PC-9 (cell line): ENCODE results near the gene BRSK2. TPM values are rescaled to one million over a fixed set of nuclear protein-coding genes. Genes with fewer than 3 reads are reported as not detected.

Experiments used
- BruUV-seq: library from RNA; stranded (reverse); fragments of 400-500 nt; replicated peaks from 2 replicates; lab custom pipeline; 2021; lab: Mats Ljungman, UMichigan
- CTCF ChIA-PET: fragments of 300-600 bp; sonication (Branson Sonifier 250); formaldehyde crosslinking; loops from one replicate; lab custom pipeline; 2022; ENCODE audit warnings: antibody characterized with exemption; lab: Charles Lee
- POLR2A ChIA-PET: fragments of 300-600 bp; sonication (Branson Sonifier 250); formaldehyde crosslinking; loops from one replicate; lab custom pipeline; 2022; ENCODE audit warnings: antibody characterized with exemption; ENCODE audit not compliant: unreplicated experiment; lab: Charles Lee
- DNase-seq, 2 experiments: peaks; one replicate each; pipeline versions ENCODE4 v3.0.0 to v3.0.0-alpha.2; 2015 to 2022; ENCODE audit warnings: mixed read lengths in 1 of 2
- H2AFZ ChIP-seq: fragments of 200-600 bp; sonication (generic); 2 replicates; pipeline ENCODE4 v1.8.1; 2017; ENCODE audit warnings: antibody characterized with exemption
- H3F3A ChIP-seq: fragments of 200-600 bp; sonication (generic); 2 replicates; pipeline ENCODE4 v1.8.1; 2017; ENCODE audit warnings: antibody characterized with exemption, mild to moderate bottlenecking, low read depth; ENCODE audit not compliant: insufficient read depth
- H3K27ac ChIP-seq: fragments of 200-600 bp; sonication (generic); 2 replicates; pipeline ENCODE4 v1.6.1; 2016; ENCODE audit warnings: mixed run types
- H3K27me3 ChIP-seq: fragments of 200-600 bp; sonication (generic); 2 replicates; pipeline ENCODE4 v1.6.1; 2016; ENCODE audit warnings: low read depth, mixed run types; ENCODE audit not compliant: insufficient read depth
- H3K36me3 ChIP-seq: fragments of 200-600 bp; sonication (generic); 2 replicates; pipeline ENCODE4 v1.6.1; 2016; ENCODE audit warnings: low read depth, mixed run types
- H3K4me1 ChIP-seq: fragments of 200-600 bp; sonication (generic); replicated peaks from 2 replicates; pipeline ENCODE4 v1.6.1; 2016; ENCODE audit warnings: mixed run types; ENCODE audit not compliant: insufficient read depth
- H3K4me2 ChIP-seq: fragments of 200-600 bp; sonication (generic); 2 replicates; pipeline ENCODE4 v1.6.1; 2017; ENCODE audit warnings: mixed run types
- H3K4me3 ChIP-seq: fragments of 200-600 bp; sonication (generic); 2 replicates; pipeline ENCODE4 v1.6.1; 2016; ENCODE audit warnings: mixed run types
- H3K79me2 ChIP-seq: fragments of 200-600 bp; sonication (generic); 2 replicates; pipeline ENCODE4 v1.6.1; 2017; ENCODE audit warnings: low read depth, mixed run types
- H3K9me2 ChIP-seq: fragments of 200-600 bp; sonication (generic); 2 replicates; pipeline ENCODE4 v1.8.1; 2017; ENCODE audit warnings: mild to moderate bottlenecking; ENCODE audit not compliant: insufficient read depth
- H3K9me3 ChIP-seq: fragments of 200-600 bp; sonication (generic); 2 replicates; pipeline ENCODE4 v1.8.1; 2016; ENCODE audit warnings: low read depth; ENCODE audit not compliant: insufficient read depth
- H4K20me1 ChIP-seq: fragments of 200-600 bp; sonication (generic); 2 replicates; pipeline ENCODE4 v1.8.1; 2017; ENCODE audit not compliant: insufficient read depth
- EZH2 ChIP-seq: fragments of 200-600 bp; sonication (generic); IDR thresholded peaks from 2 replicates; pipeline ENCODE4 v1.8.0; 2017; ENCODE audit warnings: antibody characterized with exemption, low read depth
- intact Hi-C: fragments of 100-400 bp; cut with micrococcal nuclease; formaldehyde crosslinking; loops from one replicate; pipeline ENCODE4 v1.10.0; 2022; ENCODE audit not compliant: unreplicated experiment
- total RNA-seq: library from RNA; stranded (reverse); gene quantifications from 2 replicates; pipeline ENCODE4 v1.2.3, GENCODE V29; 2021
- TF ChIP-seq, protein P1 (sequence below): fragments of 200-600 bp; sonication (generic); conservative IDR thresholded peaks from 2 replicates; pipeline ENCODE4 v1.6.1; 2017; ENCODE audit warnings: mixed run types, antibody characterized with exemption, mild to moderate bottlenecking, moderate library complexity

The BRSK2 gene
- total RNA-seq, 1 experiment from 2014 or later: 2.9 TPM

DNA sequence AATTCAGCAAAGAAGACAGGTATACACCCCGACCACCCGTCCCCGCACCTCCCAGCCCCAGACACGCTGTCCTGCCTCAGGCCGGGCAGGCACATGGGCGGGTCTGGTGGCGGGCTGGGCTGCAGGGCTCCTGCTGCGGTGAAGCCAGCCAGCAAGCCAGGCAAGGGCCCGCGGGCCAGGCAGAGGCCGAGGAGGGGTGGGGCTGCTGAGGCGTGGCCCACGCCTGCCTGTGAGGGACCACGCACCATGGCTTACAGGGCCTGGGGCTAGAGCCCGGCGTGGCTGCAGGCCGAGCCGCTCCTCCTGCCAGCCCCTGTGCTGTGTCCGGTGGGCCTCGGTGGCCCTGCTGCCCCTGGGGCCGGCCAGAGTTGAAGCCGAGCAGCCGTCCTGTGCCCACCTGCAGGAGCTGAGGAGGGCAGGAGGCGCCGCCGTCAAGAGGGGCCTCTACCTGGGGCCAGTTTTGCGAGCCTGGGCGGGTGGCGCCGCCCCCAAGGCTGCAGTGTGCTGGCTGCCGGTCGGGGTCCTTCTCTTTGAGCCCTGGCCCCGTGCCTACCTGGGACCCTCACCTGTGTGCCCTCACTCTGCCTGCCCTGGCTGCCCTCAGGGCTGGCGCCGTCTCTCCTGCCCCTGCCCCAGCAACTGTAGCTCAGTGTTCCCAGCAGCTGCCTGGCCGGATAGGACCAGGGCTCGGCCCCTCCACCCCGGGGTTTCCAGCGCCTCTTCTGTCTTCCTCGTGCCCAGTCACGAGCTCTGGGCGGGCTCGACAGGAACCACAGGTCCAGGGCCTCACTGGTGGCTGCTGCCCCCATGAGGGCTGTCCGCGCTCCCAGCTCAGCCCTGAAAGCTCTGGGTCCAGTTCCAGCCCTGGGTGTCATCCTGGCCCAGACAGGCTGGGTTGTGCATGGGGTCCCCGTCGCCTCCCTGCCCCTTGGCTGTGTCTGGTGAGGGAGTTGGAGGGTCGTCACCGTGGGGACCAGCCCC is 58.4 kb downstream of the BRSK2 start:
- H3K27me3 ChIP-seq: no peaks in the 10 kb centered on the region

DNA sequence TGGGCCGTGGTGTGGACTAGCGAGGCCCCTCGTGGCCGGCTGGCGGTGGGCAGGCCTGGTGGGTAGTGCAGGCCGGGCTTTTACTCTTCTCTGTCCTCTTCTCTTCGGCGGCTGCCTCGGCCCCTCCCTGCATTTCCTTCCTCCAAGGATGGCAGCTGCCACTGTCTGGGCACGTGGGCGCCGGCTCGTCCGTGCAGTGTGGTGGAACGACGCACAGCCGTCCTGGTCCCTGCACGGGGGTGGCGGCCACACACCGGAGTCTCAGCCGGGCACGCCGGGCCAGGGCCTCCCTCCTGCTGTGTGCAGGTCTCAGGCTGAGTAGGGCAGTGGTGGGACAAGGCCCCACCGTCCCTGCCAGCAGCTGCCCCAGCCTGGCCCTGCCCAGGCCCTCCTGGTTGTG is 59.1 kb downstream of the BRSK2 start:
- intact Hi-C loops: no loop called here
- H3K27ac ChIP-seq: no peak overlapping the region
- H3K27me3 ChIP-seq: no peaks in the 10 kb centered on the region

More for the DNA sequence above, 58.4 kb downstream of the BRSK2 start:
- ChIA-PET POLR2A (no interaction called here), CTCF (no interaction called here)
- DNase-seq: peak in 1 of 2 experiments; percentile 12
- H3K4me3 ChIP-seq: no peak overlapping the region
- intact Hi-C loops: no loop called here
- H3K27ac ChIP-seq: no peak overlapping the region
- H3F3A ChIP-seq: no peaks in the 10 kb centered on the region
- TF ChIP-seq, protein P1, sequence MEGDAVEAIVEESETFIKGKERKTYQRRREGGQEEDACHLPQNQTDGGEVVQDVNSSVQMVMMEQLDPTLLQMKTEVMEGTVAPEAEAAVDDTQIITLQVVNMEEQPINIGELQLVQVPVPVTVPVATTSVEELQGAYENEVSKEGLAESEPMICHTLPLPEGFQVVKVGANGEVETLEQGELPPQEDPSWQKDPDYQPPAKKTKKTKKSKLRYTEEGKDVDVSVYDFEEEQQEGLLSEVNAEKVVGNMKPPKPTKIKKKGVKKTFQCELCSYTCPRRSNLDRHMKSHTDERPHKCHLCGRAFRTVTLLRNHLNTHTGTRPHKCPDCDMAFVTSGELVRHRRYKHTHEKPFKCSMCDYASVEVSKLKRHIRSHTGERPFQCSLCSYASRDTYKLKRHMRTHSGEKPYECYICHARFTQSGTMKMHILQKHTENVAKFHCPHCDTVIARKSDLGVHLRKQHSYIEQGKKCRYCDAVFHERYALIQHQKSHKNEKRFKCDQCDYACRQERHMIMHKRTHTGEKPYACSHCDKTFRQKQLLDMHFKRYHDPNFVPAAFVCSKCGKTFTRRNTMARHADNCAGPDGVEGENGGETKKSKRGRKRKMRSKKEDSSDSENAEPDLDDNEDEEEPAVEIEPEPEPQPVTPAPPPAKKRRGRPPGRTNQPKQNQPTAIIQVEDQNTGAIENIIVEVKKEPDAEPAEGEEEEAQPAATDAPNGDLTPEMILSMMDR: no peak
- no peak for TF ChIP-seq EZH2
- no peaks in the 10 kb centered on the region for H3K79me2 ChIP-seq
- no peaks in the 10 kb centered on the region for H3K36me3 ChIP-seq
- no peaks in the 10 kb centered on the region for H4K20me1 ChIP-seq
- no TSS peak for BruUV-seq
- H3K4me1 ChIP-seq: no peaks in the 10 kb centered on the region
- H3K9me2 ChIP-seq: no peaks in the 10 kb centered on the region
- H2AFZ ChIP-seq: no peak overlapping the region
- no peaks in the 10 kb centered on the region for H3K9me3 ChIP-seq
- no peak overlapping the region for H3K4me2 ChIP-seq

DNA sequence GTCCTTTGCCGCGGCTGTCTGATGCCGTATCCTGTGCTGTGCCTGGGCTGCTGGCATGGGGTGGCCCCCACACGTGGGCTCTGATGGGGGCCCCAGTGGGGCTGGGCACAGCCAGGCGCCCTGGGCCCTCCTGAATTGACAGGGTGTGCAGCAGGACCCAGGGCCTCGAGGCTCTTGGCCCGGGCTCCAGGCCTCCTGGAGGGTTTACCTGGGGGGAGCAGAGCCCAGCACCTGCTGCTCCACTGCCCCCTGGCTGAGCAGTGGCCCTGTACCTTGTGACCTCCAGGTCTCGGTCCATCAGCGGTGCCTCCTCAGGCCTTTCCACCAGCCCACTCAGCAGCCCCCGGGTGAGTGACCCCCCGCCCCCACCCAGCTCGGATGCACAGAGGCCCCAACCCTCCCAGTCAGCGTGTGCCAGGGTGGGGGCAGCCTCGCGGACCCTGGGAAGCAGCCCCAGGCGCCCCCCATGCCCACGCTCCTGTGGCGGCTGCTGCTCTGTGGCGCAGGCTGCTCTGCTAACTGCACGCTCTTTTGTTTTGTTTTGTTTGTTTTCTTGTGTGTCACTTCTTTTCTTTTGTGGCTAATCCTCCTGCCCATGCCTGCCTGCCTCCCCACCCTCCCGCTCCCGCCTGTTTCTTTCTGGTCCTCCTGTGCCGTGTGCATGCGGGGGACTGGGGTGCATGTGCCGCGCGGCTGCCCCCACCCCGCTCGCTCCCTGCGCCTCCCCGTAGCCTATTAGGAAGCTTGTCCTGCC is 59.9 kb downstream of the BRSK2 start:
- Histone ChIP-seq H3K27ac (no peak overlapping the region), H3K9me2 (no peaks in the 10 kb centered on the region), H3K27me3 (no peaks in the 10 kb centered on the region), H3K36me3 (no peaks in the 10 kb centered on the region), H3F3A (no peaks in the 10 kb centered on the region), H3K4me3 (no peak overlapping the region), H3K4me1 (no peaks in the 10 kb centered on the region), H3K4me2 (no peak overlapping the region), H4K20me1 (no peaks in the 10 kb centered on the region), H2AFZ (no peak overlapping the region), H3K9me3 (no peaks in the 10 kb centered on the region), H3K79me2 (no peaks in the 10 kb centered on the region)
- no peak for DNase-seq
- TF ChIP-seq, protein P1: no peak
- no peak for TF ChIP-seq EZH2
- BruUV-seq: no TSS peak
- POLR2A ChIA-PET: no interaction called here
- CTCF ChIA-PET: interaction anchor here (0.5 kb wide), 1 partner anchor 375 kb away, joined by 3 read pairs; no protein-coding TSS in a partner anchor
- intact Hi-C loops: no loop called here

More for the DNA sequence above, 59.1 kb downstream of the BRSK2 start:
- no peaks in the 10 kb centered on the region for H3K9me3 ChIP-seq
- H3K9me2 ChIP-seq: no peaks in the 10 kb centered on the region
- H3K4me1 ChIP-seq: no peaks in the 10 kb centered on the region
- H3K36me3 ChIP-seq: no peaks in the 10 kb centered on the region
- H3K79me2 ChIP-seq: no peaks in the 10 kb centered on the region
- no peak overlapping the region for H2AFZ ChIP-seq
- no TSS peak for BruUV-seq
- no peaks in the 10 kb centered on the region for H4K20me1 ChIP-seq
- no peak overlapping the region for H3K4me2 ChIP-seq
- TF ChIP-seq, protein P1: no peak
- TF ChIP-seq EZH2: no peak
- H3K4me3 ChIP-seq: no peak overlapping the region
- ChIA-PET CTCF (no interaction called here), POLR2A (no interaction called here)
- no peaks in the 10 kb centered on the region for H3F3A ChIP-seq
- no peak for DNase-seq
